Brain microvascular endothelial cell (primary cell): Measurements from ENCODE around the gene TBX18.

Experiments
- DNase-seq: peaks from one replicate; pipeline ENCODE4 v3.0.0-alpha.2; 2020
- H3K27ac ChIP-seq: fragments of 250-450 bp; sonication (Bioruptor Pico); 2 replicates; pipeline ENCODE4 v1.5.1; 2020; ENCODE audit warnings: mild to moderate bottlenecking, moderate library complexity
- H3K27me3 ChIP-seq: fragments of 250-450 bp; sonication (Bioruptor Pico); replicated peaks from 2 replicates; pipeline ENCODE4 v1.5.1; 2020; ENCODE audit warnings: mild to moderate bottlenecking
- H3K36me3 ChIP-seq: fragments of 250-450 bp; sonication (Bioruptor Pico); replicated peaks from 2 replicates; pipeline ENCODE4 v1.5.1; 2020; ENCODE audit warnings: mild to moderate bottlenecking
- H3K4me3 ChIP-seq: 2 replicates; pipeline ENCODE4 v1.5.1; 2011; ENCODE audit warnings: low read depth, mild to moderate bottlenecking, control low read depth, low read length, moderate library complexity
- CTCF ChIP-seq: IDR thresholded peaks from 2 replicates; pipeline ENCODE4 v1.5.1; 2011; ENCODE audit warnings: low read depth, mild to moderate bottlenecking, moderate library complexity, low read length, control low read depth, inconsistent platforms; ENCODE audit errors: missing control alignments
- in situ Hi-C: cut with HindIII; loops from 2 replicates; pipeline ENCODE4 v1.10.0; 2017; ENCODE audit warnings: low sequenced_read_pairs, low pct_ligation_motif_present

TBX18 gene

GRCh38 chr6:84789170-84789569 lies 24.8 kb upstream of the TBX18 start:
- Histone ChIP-seq H3K27me3 (no peaks in the 10 kb centered on the region), H3K36me3 (no peaks in the 10 kb centered on the region), H3K27ac (no peak overlapping the region), H3K4me3 (no peak overlapping the region)
- no peak for DNase-seq
- in situ Hi-C loops: loop anchor here (25.0 kb wide), 1 partner anchor 523 kb away; no protein-coding TSS in a partner anchor
- no peak for TF ChIP-seq CTCF

GRCh38 chr6:84788689-84789088 lies 24.3 kb upstream of the TBX18 start:
- Histone ChIP-seq H3K36me3 (no peaks in the 10 kb centered on the region), H3K27me3 (no peaks in the 10 kb centered on the region), H3K4me3 (no peak overlapping the region), H3K27ac (no peak overlapping the region)
- DNase-seq: no peak
- no peak for TF ChIP-seq CTCF
- in situ Hi-C loops: loop anchor here (25.0 kb wide), 1 partner anchor 524 kb away; no protein-coding TSS in a partner anchor

- no peak overlapping the region for H3K4me3 ChIP-seq
- in situ Hi-C loops: loop anchor here (25.0 kb wide), 1 partner anchor 527 kb away; no protein-coding TSS in a partner anchor
- TF ChIP-seq CTCF: no peak
- H3K27ac ChIP-seq: no peak overlapping the region
- H3K36me3 ChIP-seq: no peaks in the 10 kb centered on the region
- DNase-seq: no peak
- H3K27me3 ChIP-seq: no peaks in the 10 kb centered on the region
These were observed 21.3 kb upstream of the TBX18 start for GRCh38 chr6:84785671-84786070.

- in situ Hi-C loops: loop anchor here (25.0 kb wide), 1 partner anchor 532 kb away; no protein-coding TSS in a partner anchor
- Histone ChIP-seq H3K4me3 (no peak overlapping the region), H3K27me3 (no peaks in the 10 kb centered on the region)
These were observed 15.5 kb upstream of the TBX18 start for GRCh38 chr6:84779917-84780316.

GRCh38 chr6:84779380-84779779 lies 15.0 kb upstream of the TBX18 start:
- Histone ChIP-seq H3K4me3 (no peak overlapping the region), H3K36me3 (no peaks in the 10 kb centered on the region), H3K27ac (no peak overlapping the region), H3K27me3 (no peaks in the 10 kb centered on the region)
- in situ Hi-C loops: loop anchor here (25.0 kb wide), 1 partner anchor 533 kb away; no protein-coding TSS in a partner anchor
- peak; percentile 51 for TF ChIP-seq CTCF
- no peak for DNase-seq

More at GRCh38 chr6:84779917-84780316, 15.5 kb upstream of the TBX18 start:
- no peak for DNase-seq
- no peaks in the 10 kb centered on the region for H3K36me3 ChIP-seq
- no peak overlapping the region for H3K27ac ChIP-seq
- TF ChIP-seq CTCF: no peak

- H3K27me3 ChIP-seq: no peaks in the 10 kb centered on the region
- no peak overlapping the region for H3K27ac ChIP-seq
- H3K36me3 ChIP-seq: no peaks in the 10 kb centered on the region
- in situ Hi-C loops: loop anchor here (25.0 kb wide), 1 partner anchor 534 kb away; no protein-coding TSS in a partner anchor
- DNase-seq: peak; percentile 75
- H3K4me3 ChIP-seq: no peak overlapping the region
- no peak for TF ChIP-seq CTCF
These were observed 13.5 kb upstream of the TBX18 start for GRCh38 chr6:84777888-84778287.
